BLaER1 treated with 17β-estradiol and CSF1 and Interleukin-3, amounts not matched to agents 10 nM and 100 nM (cell line): ENCODE results near the gene RP9.

Experiments used
- H3K27ac ChIP-seq, 11 experiments: shearing (Covaris generic); formaldehyde crosslinking; 2 replicates each; pipeline ENCODE4 v1.8.1; 2022
- H3K27me3 ChIP-seq, 11 experiments: shearing (Covaris generic); formaldehyde crosslinking; 2 replicates each; pipeline ENCODE4 v1.8.1; 2022
- H3K36me3 ChIP-seq, 11 experiments: shearing (Covaris generic); formaldehyde crosslinking; 2 replicates each; pipeline ENCODE4 v1.8.1; 2022
- H3K4me1 ChIP-seq, 10 experiments: shearing (Covaris generic); formaldehyde crosslinking; 2 replicates each; pipeline ENCODE4 v1.8.1; 2022
- H3K4me2 ChIP-seq, 11 experiments: shearing (Covaris generic); formaldehyde crosslinking; 2 replicates each; pipeline ENCODE4 v1.8.1; 2022
- H3K4me3 ChIP-seq, 10 experiments: shearing (Covaris generic); formaldehyde crosslinking; 2 replicates each; pipeline ENCODE4 v1.8.1; 2022
- H3K9ac ChIP-seq, 11 experiments: shearing (Covaris generic); formaldehyde crosslinking; 2 replicates each; pipeline ENCODE4 v1.8.1; 2022
- H3K9me3 ChIP-seq, 11 experiments: shearing (Covaris generic); formaldehyde crosslinking; replicated peaks in 1 of 11; 2 replicates each; pipeline ENCODE4 v1.8.1; 2022
- H4K20me1 ChIP-seq, 11 experiments: shearing (Covaris generic); formaldehyde crosslinking; 2 replicates each; pipeline ENCODE4 v1.8.1; 2022
- Cebpa-rat ChIP-seq, 11 experiments: shearing (Covaris generic); IDR thresholded peaks; 2 replicates each; pipeline ENCODE4 v1.8.1; 2022

The RP9 gene

DNA sequence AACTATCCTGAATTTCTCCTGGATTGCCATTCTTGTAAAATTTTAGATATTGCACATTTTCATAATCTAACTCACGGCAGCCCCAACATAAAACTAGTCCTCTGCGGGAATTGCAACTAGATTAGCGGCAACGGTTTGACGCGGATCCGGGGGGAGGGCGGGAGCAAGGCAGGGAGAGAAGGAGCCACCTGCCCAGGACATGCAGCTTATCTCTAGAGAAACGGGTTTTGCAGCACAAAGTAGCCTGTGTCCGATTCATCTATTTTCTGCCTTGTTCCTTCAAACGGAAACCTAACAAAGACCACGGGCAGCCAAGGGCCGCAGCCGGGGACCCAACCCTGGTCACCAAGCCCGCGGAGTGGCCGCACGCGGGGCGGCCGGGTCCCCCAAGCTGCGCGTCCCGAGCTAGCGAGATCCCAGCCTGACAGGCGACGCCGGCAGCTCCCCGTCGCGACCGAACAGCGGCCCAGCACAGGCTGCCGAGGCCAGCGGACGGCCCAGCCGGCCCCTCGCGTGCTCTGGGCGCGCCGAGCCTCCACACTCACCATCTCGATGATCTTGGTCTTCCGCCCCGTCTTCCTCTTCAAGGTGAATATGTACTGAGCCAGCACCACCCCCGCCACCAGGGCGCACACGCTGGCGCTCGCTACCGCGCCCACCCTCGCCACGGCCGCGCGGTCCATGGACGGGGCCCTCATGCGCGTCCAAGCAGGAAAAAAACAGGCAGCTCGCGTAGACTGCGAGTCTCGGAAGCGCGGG lies 47.0 kb downstream of the RP9 start, which contains the start of gene NT5C3A:
Gene NT5C3A (minus strand): TSS at position 754 of the 759 bp plus-strand sequence. CDS start 71 bp downstream, at position 683.
- Histone ChIP-seq H3K27ac (peak within 1 kb of the TSS; percentile 84 to 94 (median 89)), H3K27me3 (no peaks in the 10 kb centered on the region), H3K4me2 (peak within 1 kb of the TSS; percentile 87 to 99 (median 94)), H3K9me3 (peaks cover 13 to 23% (median 18%) of the 10 kb centered on the region in 11 experiments), H3K36me3 (peaks cover 0 to 35% (median 16%) of the 10 kb centered on the region in 11 experiments; a peak in 16 of 22 replicates), H3K4me1 (peaks cover 19 to 41% (median 24%) of the 10 kb centered on the region in 10 experiments), H3K4me3 (peak within 1 kb of the TSS; percentile 74 to 99 (median 90)), H4K20me1 (peaks cover 25 to 51% (median 46%) of the 10 kb centered on the region in 11 experiments; a peak in 21 of 22 replicates), H3K9ac (peak within 1 kb of the TSS; percentile 89 to 96 (median 92))
- no peak for TF ChIP-seq Cebpa-rat (IDR thresholded peaks at IDR 0.05)

DNA sequence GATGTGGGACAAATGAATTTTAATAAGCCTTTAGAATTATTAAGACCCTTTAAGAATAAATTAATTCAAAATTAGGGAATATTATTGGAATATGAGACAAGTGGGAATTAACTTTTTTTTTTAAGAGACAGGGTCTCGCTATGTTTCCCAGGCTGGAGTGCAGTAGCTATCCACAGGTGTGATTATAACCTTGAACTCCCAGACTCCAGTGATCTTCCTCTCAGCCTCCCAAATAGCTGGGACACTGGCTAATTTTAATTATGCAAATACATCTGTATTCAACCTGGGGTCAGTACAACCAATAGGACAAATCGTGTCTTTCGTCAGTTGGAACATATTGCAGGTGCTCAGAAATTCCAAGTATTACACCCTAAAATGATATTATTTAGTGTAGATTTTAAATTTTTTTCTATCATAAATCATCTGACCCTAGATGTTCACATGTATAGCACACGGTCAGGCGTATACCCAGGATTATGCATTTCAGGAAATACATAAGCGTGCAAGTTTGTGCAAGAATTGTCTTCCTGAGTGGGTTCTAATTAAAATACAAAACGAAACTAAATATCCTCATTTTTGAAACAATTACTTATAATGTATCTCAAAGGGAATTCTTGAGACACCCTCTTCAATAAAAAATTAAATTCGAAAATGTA lies 47.8 kb downstream of the RP9 start:
- peaks cover 32 to 59% (median 53%) of the 10 kb centered on the region in 11 experiments; a peak in 21 of 22 replicates for H4K20me1 ChIP-seq

GRCh38 chr7:33059635-33060034 lies 49.6 kb downstream of the RP9 start:
- Histone ChIP-seq H3K27ac (no peak overlapping the region), H3K4me3 (no peak overlapping the region), H3K4me1 (peaks cover 22 to 46% (median 29%) of the 10 kb centered on the region in 10 experiments), H3K36me3 (peaks cover 0 to 61% (median 28%) of the 10 kb centered on the region in 11 experiments; a peak in 17 of 22 replicates), H3K27me3 (no peaks in the 10 kb centered on the region), H3K4me2 (peak overlapping the region; percentile 87 to 99 (median 94); a peak in 12 of 22 replicates), H3K9me3 (peaks cover 0 to 6% (median 0%) of the 10 kb centered on the region in 11 experiments; a peak in 1 of 22 replicates), H4K20me1 (peaks cover 40 to 77% (median 71%) of the 10 kb centered on the region in 11 experiments; a peak in 21 of 22 replicates), H3K9ac (no peak overlapping the region)
- no peak for TF ChIP-seq Cebpa-rat (IDR thresholded peaks at IDR 0.05)

More for the DNA sequence above, 47.8 kb downstream of the RP9 start:
- Histone ChIP-seq H3K36me3 (peaks cover 0 to 43% (median 21%) of the 10 kb centered on the region in 11 experiments; a peak in 17 of 22 replicates), H3K4me3 (peak overlapping the region; percentile 74 to 99 (median 90)), H3K9me3 (peaks cover 9 to 17% (median 14%) of the 10 kb centered on the region in 11 experiments), H3K27me3 (no peaks in the 10 kb centered on the region), H3K27ac (peak overlapping the region in 10 of 11 experiments; percentile 84 to 94 (median 89); a peak in 18 of 22 replicates), H3K4me2 (peak overlapping the region; percentile 87 to 99 (median 94)), H3K4me1 (peaks cover 19 to 41% (median 24%) of the 10 kb centered on the region in 10 experiments), H3K9ac (peak overlapping the region; percentile 89 to 96 (median 92))
- no peak for TF ChIP-seq Cebpa-rat (IDR thresholded peaks at IDR 0.05)

GRCh38 chr7:33055158-33055557 lies 54.0 kb downstream of the RP9 start:
- Histone ChIP-seq H3K36me3 (peaks cover 0 to 57% (median 26%) of the 10 kb centered on the region in 11 experiments; a peak in 17 of 22 replicates), H3K9ac (no peak overlapping the region), H3K9me3 (peaks cover 0 to 6% (median 0%) of the 10 kb centered on the region in 11 experiments; a peak in 1 of 22 replicates), H3K27ac (peak overlapping the region in 5 of 11 experiments; percentile 39 to 68 (median 61); a peak in 7 of 22 replicates), H3K4me1 (peaks cover 19 to 60% (median 41%) of the 10 kb centered on the region in 10 experiments), H3K27me3 (no peaks in the 10 kb centered on the region), H4K20me1 (peaks cover 41 to 100% (median 95%) of the 10 kb centered on the region in 11 experiments; a peak in 20 of 22 replicates), H3K4me3 (no peak overlapping the region), H3K4me2 (peak overlapping the region in 4 of 11 experiments; percentile 71 to 86 (median 84); a peak in 5 of 22 replicates)
- no peak for TF ChIP-seq Cebpa-rat (IDR thresholded peaks at IDR 0.05)

- H3K9ac ChIP-seq, result peak overlapping the region in 2 of 11 experiments; percentile 21 to 42; a peak in 1 of 22 replicates
- TF ChIP-seq Cebpa-rat (IDR thresholded peaks at IDR 0.05), result no peak
- H3K4me1 ChIP-seq, result peaks cover 22 to 60% (median 48%) of the 10 kb centered on the region in 10 experiments
- peak overlapping the region; percentile 26 to 86 (median 78); a peak in 20 of 22 replicates for H3K4me2 ChIP-seq
- H3K36me3 ChIP-seq, result peaks cover 0 to 49% (median 19%) of the 10 kb centered on the region in 11 experiments; a peak in 17 of 22 replicates
- H3K4me3 ChIP-seq, result 0 out of 20 replicates have a peak overlapping the region, but pooled peaks of 1 of the 10 experiments have one; percentile 9
- H3K27ac ChIP-seq, result peak overlapping the region in 8 of 11 experiments; percentile 6 to 68 (median 46); a peak in 10 of 22 replicates
- H3K9me3 ChIP-seq, result no peaks in the 10 kb centered on the region
- H3K27me3 ChIP-seq, result no peaks in the 10 kb centered on the region
- peaks cover 40 to 100% (median 96%) of the 10 kb centered on the region in 11 experiments; a peak in 20 of 22 replicates for H4K20me1 ChIP-seq
Observed at GRCh38 chr7:33054261-33054964, 54.8 kb downstream of the RP9 start.

DNA sequence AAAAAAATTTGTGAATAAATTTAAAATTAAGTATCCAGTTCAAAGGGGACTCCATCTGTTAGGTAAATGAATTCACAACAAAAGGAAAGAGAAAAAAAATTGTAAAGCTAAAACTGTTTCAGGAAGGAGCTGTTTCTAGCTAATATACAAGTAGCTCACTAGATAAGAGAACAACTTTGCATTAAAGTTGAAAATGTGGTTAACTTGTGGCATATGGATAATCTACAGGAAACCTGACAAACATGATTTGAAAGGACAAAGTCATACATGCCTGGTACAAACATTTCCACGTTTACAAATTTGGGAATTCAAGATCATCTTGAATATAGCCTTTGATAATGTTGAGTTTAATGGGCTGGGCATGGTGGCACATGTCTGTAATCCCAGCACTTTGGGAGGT lies 55.5 kb downstream of the RP9 start:
- TF ChIP-seq Cebpa-rat (IDR thresholded peaks at IDR 0.05), result no peak
- no peaks in the 10 kb centered on the region for H3K9me3 ChIP-seq
- peaks cover 22 to 58% (median 50%) of the 10 kb centered on the region in 10 experiments for H3K4me1 ChIP-seq
- peaks cover 38 to 100% (median 98%) of the 10 kb centered on the region in 11 experiments; a peak in 20 of 22 replicates for H4K20me1 ChIP-seq
- 0 out of 20 replicates have a peak overlapping the region, but pooled peaks of 1 of the 10 experiments have one; percentile 9 for H3K4me3 ChIP-seq
- H3K9ac ChIP-seq, result peak overlapping the region in 2 of 11 experiments; percentile 21 to 42; a peak in 1 of 22 replicates
- H3K27ac ChIP-seq, result peak overlapping the region in 8 of 11 experiments; percentile 6 to 68 (median 46); a peak in 9 of 22 replicates
- peak overlapping the region; percentile 26 to 86 (median 78); a peak in 21 of 22 replicates for H3K4me2 ChIP-seq
- no peaks in the 10 kb centered on the region for H3K27me3 ChIP-seq
- peaks cover 0 to 43% (median 16%) of the 10 kb centered on the region in 11 experiments; a peak in 17 of 22 replicates for H3K36me3 ChIP-seq

DNA sequence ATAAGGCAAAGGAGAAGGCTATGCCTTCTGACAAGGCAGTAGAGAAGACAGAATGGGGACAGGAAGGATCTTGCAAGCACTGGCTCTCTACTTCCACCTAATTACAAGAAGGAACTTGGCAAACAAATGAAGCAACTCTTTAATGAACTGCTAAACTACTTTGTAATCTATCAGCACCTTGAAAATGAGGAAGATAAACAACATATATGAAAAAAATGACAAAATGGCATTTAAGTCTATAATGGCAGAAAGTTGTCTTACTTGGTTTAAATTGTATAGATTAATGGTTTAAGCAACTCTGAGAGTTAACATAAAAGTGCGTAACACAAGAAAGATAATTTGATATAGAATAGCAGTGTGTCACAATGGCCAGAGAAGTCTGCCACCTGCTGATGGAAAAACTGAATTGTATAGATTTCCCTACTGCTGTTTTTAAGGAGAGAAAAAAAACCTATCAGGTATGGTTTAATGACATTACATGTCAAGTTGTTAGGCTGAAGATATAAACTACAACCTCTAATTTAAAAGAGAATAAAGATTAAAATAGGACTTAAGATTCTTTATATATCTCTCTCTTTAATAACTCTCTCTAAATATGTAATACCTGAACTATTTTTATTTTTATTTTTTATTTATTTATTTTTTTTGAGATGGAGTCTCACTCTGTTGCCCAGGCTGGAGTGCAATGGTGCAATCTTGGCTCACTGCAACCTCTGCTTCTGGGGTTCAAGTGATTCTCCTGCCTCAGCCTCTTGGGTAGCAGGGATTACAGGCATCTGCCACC lies 58.5 kb downstream of the RP9 start:
- TF ChIP-seq Cebpa-rat (IDR thresholded peaks at IDR 0.05), result peak in 3 of 11 experiments; percentile 32 to 55 (median 40); a peak in 4 of 22 replicates
- peaks cover 0 to 13% (median 0%) of the 10 kb centered on the region in 11 experiments; a peak in 9 of 22 replicates for H3K36me3 ChIP-seq
- peak overlapping the region in 9 of 11 experiments; percentile 21 to 74 (median 44); a peak in 15 of 22 replicates for H3K9ac ChIP-seq
- 0 out of 22 replicates have a peak, but pooled peaks cover 0 to 3% (median 0%) of the 10 kb centered on the region in 11 experiments for H3K9me3 ChIP-seq
- H3K4me3 ChIP-seq, result peak overlapping the region in 5 of 10 experiments; percentile 16 to 51 (median 43); a peak in 8 of 20 replicates
- H3K4me2 ChIP-seq, result peak overlapping the region; percentile 19 to 93 (median 64)
- peaks cover 24 to 99% (median 96%) of the 10 kb centered on the region in 11 experiments; a peak in 20 of 22 replicates for H4K20me1 ChIP-seq
- peak overlapping the region in 10 of 11 experiments; percentile 11 to 77 (median 58); a peak in 16 of 22 replicates for H3K27ac ChIP-seq
- peaks cover 22 to 62% (median 55%) of the 10 kb centered on the region in 10 experiments for H3K4me1 ChIP-seq
- no peaks in the 10 kb centered on the region for H3K27me3 ChIP-seq
